AG04450 (cell line): ENCODE results near the gene NLRP3. TPM values are rescaled to one million over a fixed set of nuclear protein-coding genes. Genes with fewer than 3 reads are reported as not detected.

ENCODE experiments used
- CTCF ChIA-PET: fragments of 300-600, 350-600 bp; formaldehyde crosslinking; extraction: SDS; loops from one replicate; lab custom pipeline; 2022; ENCODE audit warnings: antibody characterized with exemption, inconsistent platforms; lab: Charles Lee
- POLR2A ChIA-PET: fragments of 350-600 bp; formaldehyde crosslinking; extraction: SDS; loops from one replicate; lab custom pipeline; 2021; ENCODE audit warnings: antibody characterized with exemption, inconsistent platforms; lab: Yijun Ruan, JAX
- DNase-seq: peaks from one replicate; pipeline ENCODE4 v3.0.0-alpha.2; 2011; ENCODE audit warnings: low read depth, low spot score
- H3K27ac ChIP-seq: one replicate; pipeline ENCODE4 v1.5.1; 2012; ENCODE audit warnings: low read depth, low read length, control low read depth
- H3K27me3 ChIP-seq: one replicate; pipeline ENCODE4 v1.6.0; 2012; ENCODE audit warnings: low read length; ENCODE audit not compliant: control insufficient read depth, insufficient read depth
- H3K4me3 ChIP-seq: 2 replicates; pipeline ENCODE4 v1.5.1; 2011; ENCODE audit warnings: mild to moderate bottlenecking, low read depth, low read length, control low read depth
- H3K9me3 ChIP-seq: 2 replicates; pipeline ENCODE4 v1.5.1; 2012; ENCODE audit warnings: low read length; ENCODE audit not compliant: control insufficient read depth, insufficient read depth
- CTCF ChIP-seq: IDR thresholded peaks from 2 replicates; pipeline ENCODE4 v1.5.1; 2011; ENCODE audit warnings: low read depth, low read length, control low read depth, inconsistent platforms
- polyA plus RNA-seq: library from polyadenylated mRNA; depleted of rRNA; stranded (reverse); fragments of >200 nt; gene quantifications from 2 replicates; pipeline ENCODE4 v1.2.3, GENCODE V29; 2011

Gene NLRP3
- polyA plus RNA-seq, 1 experiment: 0.06 TPM

- Histone ChIP-seq H3K4me3 (peak overlapping the region; percentile 56), H3K27ac (no peak overlapping the region), H3K27me3 (no peaks in the 10 kb centered on the region), H3K9me3 (peaks cover 7% of the 10 kb centered on the region)
- ChIA-PET POLR2A (interaction anchor here (0.7 kb wide), 2 partner anchors 58 to 431 kb away, joined by 6 to 10 read pairs; no protein-coding TSS in a partner anchor), CTCF (interaction anchor here (0.6 to 1.9 kb wide), 5 partner anchors 9 to 1459 kb away, joined by 3 to 13 read pairs (median 4); no protein-coding TSS in a partner anchor)
- DNase-seq: no peak
- no peak; the same call in 1 of the 2 replicates for TF ChIP-seq CTCF
Measured at GRCh38 chr1:247448107-247448791, 32.3 kb downstream of the NLRP3 start.

- TF ChIP-seq CTCF: no peak
- peaks cover 7% of the 10 kb centered on the region for H3K9me3 ChIP-seq
- DNase-seq: no peak
- ChIA-PET CTCF (no interaction called here), POLR2A (no interaction called here)
- H3K4me3 ChIP-seq: no peak overlapping the region
- no peak overlapping the region for H3K27ac ChIP-seq
- H3K27me3 ChIP-seq: no peaks in the 10 kb centered on the region
Measured at GRCh38 chr1:247451388-247452010, 35.5 kb downstream of the NLRP3 start.

- CTCF ChIA-PET: no interaction called here
- Histone ChIP-seq H3K4me3 (no peak overlapping the region), H3K9me3 (peaks cover 12% of the 10 kb centered on the region), H3K27ac (no peak overlapping the region), H3K27me3 (no peaks in the 10 kb centered on the region)
- DNase-seq: no peak
- POLR2A ChIA-PET: no interaction called here
- no peak for TF ChIP-seq CTCF
Measured at GRCh38 chr1:247452447-247453039, 36.6 kb downstream of the NLRP3 start.

GRCh38 chr1:247453245-247453644 lies 37.3 kb downstream of the NLRP3 start:
- DNase-seq: no peak
- H3K27me3 ChIP-seq: no peaks in the 10 kb centered on the region
- H3K27ac ChIP-seq: no peak overlapping the region
- no peak for TF ChIP-seq CTCF
- no peak overlapping the region for H3K4me3 ChIP-seq
- CTCF ChIA-PET: no interaction called here
- POLR2A ChIA-PET: no interaction called here
- H3K9me3 ChIP-seq: peaks cover 12% of the 10 kb centered on the region

- ChIA-PET POLR2A (no interaction called here), CTCF (no interaction called here)
- DNase-seq: no peak
- no peak for TF ChIP-seq CTCF
- Histone ChIP-seq H3K27me3 (no peaks in the 10 kb centered on the region), H3K27ac (no peak overlapping the region), H3K4me3 (no peak overlapping the region), H3K9me3 (peaks cover 12% of the 10 kb centered on the region)
Measured at GRCh38 chr1:247453997-247454396, 38.0 kb downstream of the NLRP3 start.
